K562 (cell line): Measurements from ENCODE around the gene TMED5. TPM values are rescaled to one million over a fixed set of nuclear protein-coding genes. Genes with fewer than 3 reads are reported as not detected.

ENCODE experiments used
- ATAC-seq: fragments of 200-7000 bp; cut with Tn5 transposase; 3 replicates; pipeline ENCODE4 v1.9.1; 2020; ENCODE audit warnings: moderate library complexity
- BruUV-seq: library from RNA; stranded (reverse); fragments of 400-500 nt; replicated peaks from 2 replicates; lab custom pipeline; 2021; lab: Mats Ljungman, UMichigan
- CTCF ChIA-PET: fragments of 300-600 bp; formaldehyde crosslinking; extraction: SDS; loops from one replicate; lab custom pipeline; 2021; ENCODE audit warnings: low intra/inter-chr PET ratio; lab: Yijun Ruan, JAX
- POLR2A ChIA-PET: fragments of 300-600, 350-650 bp; sonication (Branson Sonifier 250); formaldehyde crosslinking; extraction: SDS; loops from one replicate; lab custom pipeline; 2021; ENCODE audit warnings: antibody characterized with exemption, inconsistent platforms; lab: Yijun Ruan, JAX
- DNase-seq, 4 experiments: peaks; one replicate each; pipeline versions ENCODE4 v3.0.0 to v3.0.0-alpha.2; 2011 to 2018; ENCODE audit warnings: low spot score in 3 of 4, mixed read lengths in 3 of 4; ENCODE audit errors: extremely low read depth in 1 of 4
- FAIRE-seq: peaks from 2 replicates; lab custom pipeline; 2011; peaks lifted over from hg19 to GRCh38; lab: Jason Lieb, UNC
- H2AFZ ChIP-seq: 2 replicates; pipeline ENCODE4 v1.6.0; 2011; ENCODE audit warnings: low read depth, low read length, control low read depth, inconsistent platforms
- H3K27ac ChIP-seq: fragments of 200-600 bp; 3 replicates; pipeline ENCODE4 v1.8.0; 2011; ENCODE audit warnings: low read depth, mild to moderate bottlenecking, control low read depth, inconsistent platforms, low read length, moderate library complexity, mixed read lengths; ENCODE audit errors: extremely low read depth
- H3K27me3 ChIP-seq, 2 experiments: fragments of 300-600 bp in 1 of 2; 2 replicates in 1 of 2; 3 replicates in 1 of 2; pipeline versions ENCODE4 v1.6.0 to v1.8.0; 2011; ENCODE audit warnings: inconsistent platforms in 2 of 2, low read length in 2 of 2, mild to moderate bottlenecking in 1 of 2, mixed read lengths in 1 of 2, moderate library complexity in 1 of 2; ENCODE audit not compliant: control insufficient read depth in 2 of 2, insufficient read depth in 2 of 2
- H3K36me3 ChIP-seq: fragments of 300-600 bp; 3 replicates; pipeline ENCODE4 v1.8.0; 2011; ENCODE audit warnings: mild to moderate bottlenecking, low read length, inconsistent platforms; ENCODE audit not compliant: control insufficient read depth, insufficient read depth
- H3K4me1 ChIP-seq, 2 experiments: fragments of 200-600 bp in 1 of 2; replicated peaks in 1 of 2; 2 replicates in 1 of 2; 3 replicates in 1 of 2; pipeline versions ENCODE4 v1.5.1 to v1.8.0; 2011; ENCODE audit warnings: inconsistent platforms in 2 of 2, low read length in 2 of 2, mild to moderate bottlenecking in 1 of 2, mixed read lengths in 1 of 2, moderate library complexity in 1 of 2; ENCODE audit not compliant: control insufficient read depth in 2 of 2, insufficient read depth in 2 of 2
- H3K4me2 ChIP-seq: 2 replicates; pipeline ENCODE4 v1.6.1; 2011; ENCODE audit warnings: low read length, control low read depth, inconsistent platforms, mixed read lengths; ENCODE audit not compliant: insufficient read depth
- H3K4me3 ChIP-seq: fragments of 200-600 bp; sonication (generic), shearing (Covaris generic); 2 replicates; pipeline ENCODE4 v1.5.1; 2016; ENCODE audit warnings: control low read depth, inconsistent platforms
- H3K79me2 ChIP-seq: fragments of 200-600 bp; 3 replicates; pipeline ENCODE4 v1.8.0; 2011; ENCODE audit warnings: low read length, inconsistent platforms; ENCODE audit not compliant: control insufficient read depth, insufficient read depth
- H3K9ac ChIP-seq, 2 experiments: 2 replicates each; pipeline versions ENCODE4 v1.6.0 to v1.6.1; 2011; ENCODE audit warnings: low read depth in 2 of 2, low read length in 2 of 2, control low read depth in 1 of 2, inconsistent platforms in 1 of 2, mild to moderate bottlenecking in 1 of 2, mixed read lengths in 1 of 2; ENCODE audit not compliant: insufficient read depth in 1 of 2
- H3K9me1 ChIP-seq: one replicate; pipeline ENCODE4 v1.6.0; 2011; ENCODE audit warnings: inconsistent platforms, mild to moderate bottlenecking, low read length, moderate library complexity; ENCODE audit not compliant: control insufficient read depth, insufficient read depth
- H3K9me3 ChIP-seq: replicated peaks from 2 replicates; pipeline ENCODE4 v1.5.1; 2011; ENCODE audit warnings: low read depth, low read length, inconsistent platforms; ENCODE audit not compliant: control insufficient read depth, insufficient read depth
- H4K20me1 ChIP-seq: replicated peaks from 2 replicates; pipeline ENCODE4 v1.6.1; 2011; ENCODE audit warnings: low read length, inconsistent platforms, mixed read lengths; ENCODE audit not compliant: control insufficient read depth, insufficient read depth
- EWSR1 ChIP-seq: fragments of 450-650 bp; IDR thresholded peaks from 2 replicates; pipeline ENCODE4 v1.6.1; 2018; ENCODE audit warnings: borderline replicate concordance, mild to moderate bottlenecking, low read depth, moderate library complexity; ENCODE audit not compliant: partially characterized antibody
- KLF13 ChIP-seq: fragments of 450-650 bp; IDR thresholded peaks from 2 replicates; pipeline ENCODE4 v1.6.1; 2016; ENCODE audit warnings: missing genetic modification characterization, low read depth, mild to moderate bottlenecking, missing compliant biosample characterization, moderate library complexity, borderline replicate concordance
- MEIS2 ChIP-seq: fragments of 450-650 bp; IDR thresholded peaks from 2 replicates; pipeline ENCODE4 v1.6.1; 2014; ENCODE audit warnings: mild to moderate bottlenecking; ENCODE audit not compliant: partially characterized antibody
- PHF20 ChIP-seq: fragments of 450-650 bp; IDR thresholded peaks from 2 replicates; pipeline ENCODE4 v1.6.1; 2018; ENCODE audit not compliant: partially characterized antibody
- POLR2H ChIP-seq: IDR thresholded peaks from 2 replicates; pipeline ENCODE4 v1.6.1; 2016; ENCODE audit warnings: missing genetic modification characterization, low read depth, mild to moderate bottlenecking, control low read depth, missing compliant biosample characterization, moderate library complexity
- TCF7 ChIP-seq: sonication (generic); IDR thresholded peaks from 2 replicates; pipeline ENCODE4 v1.6.1; 2016; ENCODE audit warnings: antibody characterized with exemption, borderline replicate concordance
- TRIM25 ChIP-seq: fragments of 450-650 bp; IDR thresholded peaks from 2 replicates; pipeline ENCODE4 v1.7.0; 2016; ENCODE audit warnings: borderline replicate concordance
- ZNF444 ChIP-seq: fragments of 250-450 bp; sonication (Bioruptor Pico); IDR thresholded peaks from 2 replicates; pipeline ENCODE4 v1.4.0; 2020; ENCODE audit warnings: mild to moderate bottlenecking, moderate library complexity
- WGBS: fragments of 100-300 bp; shearing (Covaris generic); methylation state at CpG from one replicate; pipeline ENCODE4 v1.1.6; 2016; ENCODE audit warnings: low coverage, mixed read lengths; ENCODE audit not compliant: insufficient coverage; ENCODE audit errors: missing lambda C conversion rate; 5-methylcytosine and 5-hydroxymethylcytosine counted together
- in situ Hi-C: fragments of 300-500 bp; cut with MboI; formaldehyde crosslinking; loops from 4 replicates; pipeline ENCODE4 v1.15.0; 2018; ENCODE audit warnings: inconsistent platforms, mixed read lengths
- intact Hi-C: fragments of 100-400 bp; cut with micrococcal nuclease; formaldehyde crosslinking; loops from 2 replicates; pipeline ENCODE4 v1.14.2; 2022
- polyA plus RNA-seq, 8 experiments: library from polyadenylated mRNA; depleted of rRNA in 4 of 8; stranded (reverse) in 5 of 8; unstranded in 3 of 8; fragments of >200 nt; fragmentation: Nextera tagmentation in 2 of 8; fragmentation: Illumina TruSeq in 1 of 8; extraction: Ambion mirVana in 2 of 8; extraction: Trizol in 1 of 8; gene quantifications; 2 replicates each; pipeline versions ENCODE4 v1.2.1 to v1.2.3, GENCODE V29; 2011 to 2014; ENCODE audit warnings: inconsistent platforms in 1 of 8, missing spikeins in 1 of 8
- total RNA-seq, 7 experiments: library from RNA; depleted of rRNA in 6 of 7; stranded (reverse); fragments of >200 nt in 6 of 7; fragmentation: Illumina TruSeq in 2 of 7; extraction: Trizol in 2 of 7; gene quantifications; 2 replicates each; pipeline versions ENCODE4 v1.2.1 to v1.2.3, GENCODE V29; 2011 to 2021; ENCODE audit warnings: low replicate concordance in 1 of 7

TMED5 gene
- total and polyA plus RNA-seq, 9 of the 15 experiments (the other 6 are each of a cell fraction or from before 2014, with no cell fraction given), result 28.7 to 83.7 (median 67.2) TPM

- H3K36me3 ChIP-seq, result peaks cover 57% of the 10 kb centered on the region; the same call in 2 of the 3 replicates
- no TSS peak for BruUV-seq
- no peaks in the 10 kb centered on the region for H3K9me1 ChIP-seq
- WGBS, result 98% methylated on average over 2 of the region's 2 CpGs
- H3K4me2 ChIP-seq, result no peak overlapping the region
- no peak for DNase-seq
- POLR2A ChIA-PET, result interaction anchor here (1.1 kb wide), 1 partner anchor 10 kb away, joined by 3 read pairs; no protein-coding TSS in a partner anchor
- H3K9me3 ChIP-seq, result no peaks in the 10 kb centered on the region
- CTCF ChIA-PET, result no interaction called here
- H3K27ac ChIP-seq, result no peak overlapping the region
- no peak overlapping the region for H2AFZ ChIP-seq
- H3K27me3 ChIP-seq, result no peaks in the 10 kb centered on the region
- in situ Hi-C loops (no loop called here), intact Hi-C loops (no loop called here)
- no peak overlapping the region for H3K9ac ChIP-seq
- TF ChIP-seq PHF20 (no peak), TCF7 (no peak), TRIM25 (no peak), KLF13 (tag) (no peak), MEIS2 (no peak), POLR2H (tag) (no peak), EWSR1 (no peak), ZNF444 (no peak)
- no peak overlapping the region for H3K4me3 ChIP-seq
- 0 out of 2 replicates have a peak, but pooled peaks cover 3% of the 10 kb centered on the region for H4K20me1 ChIP-seq
- H3K79me2 ChIP-seq, result no peaks in the 10 kb centered on the region; the same call in 2 of the 3 replicates
- ATAC-seq, result no peak
- H3K4me1 ChIP-seq, result no peaks in the 10 kb centered on the region
- no peak for FAIRE-seq
Measured at GRCh38 chr1:93142161-93142560, 38.1 kb downstream of the TMED5 start.
